Measurements from ENCODE around the gene GALNT10.

DNA sequence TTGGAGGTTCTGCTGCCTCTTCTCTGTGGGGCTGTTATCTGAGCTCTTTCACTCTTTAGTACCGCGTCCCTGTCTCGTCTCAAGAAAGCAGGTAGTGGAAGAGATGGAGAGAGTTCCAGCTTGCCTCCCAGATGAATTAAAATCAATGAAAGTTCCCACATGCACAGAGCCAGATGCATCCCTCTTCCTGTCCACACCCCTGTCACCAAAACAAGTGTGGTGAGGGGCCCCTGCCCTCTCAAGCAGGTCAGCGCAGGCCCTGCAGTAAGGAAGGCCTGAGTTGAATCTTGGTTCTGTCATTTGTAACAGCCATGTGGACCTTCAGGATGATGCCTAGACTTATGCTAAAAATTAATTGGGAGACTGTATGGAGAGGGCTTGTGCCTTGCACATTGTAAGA lies 26.9 kb downstream of the GALNT10 start:
- TF ChIP-seq POLR2AphosphoS5 (IDR thresholded peaks at IDR 0.05; ENCODE audit: borderline replicate concordance, low read depth, low read length) (no peak), FOXP2 (optimal IDR thresholded peaks at IDR 0.05; ENCODE audit: control extremely low read depth, extremely low read length, insufficient read depth) (no peak), EZH2 (IDR thresholded peaks at IDR 0.05) (no peak)

All from SK-N-MC (cell line).